GM12892 (cell line): Measurements from ENCODE around the gene FAM193A. TPM values are rescaled to one million over a fixed set of nuclear protein-coding genes. Genes with fewer than 3 reads are reported as not detected.

ENCODE experiments used
- DNase-seq: peaks from one replicate; pipeline ENCODE4 v3.0.0; 2011; ENCODE audit not compliant: insufficient read length
- FAIRE-seq: peaks from 2 replicates; lab custom pipeline; 2011; peaks lifted over from hg19 to GRCh38; lab: Jason Lieb, UNC
- POLR2A ChIP-seq: IDR thresholded peaks from 2 replicates; pipeline ENCODE4 v1.6.1; 2011; ENCODE audit warnings: low read depth, low read length, control low read depth
- POLR2AphosphoS5 ChIP-seq: IDR thresholded peaks from 2 replicates; pipeline ENCODE4 v1.6.1; 2011; ENCODE audit warnings: low read depth, low read length, control low read depth
- TAF1 ChIP-seq: IDR thresholded peaks from 2 replicates; pipeline ENCODE4 v1.6.1; 2011; ENCODE audit warnings: low read depth, mild to moderate bottlenecking, control low read depth, low read length, borderline replicate concordance
- polyA plus RNA-seq: library from polyadenylated mRNA; unstranded; fragments of >200 nt; gene quantifications from one replicate; pipeline ENCODE4 v1.2.1, GENCODE V29; 2012; ENCODE audit warnings: missing spikeins, inconsistent platforms; ENCODE audit not compliant: missing spikeins

Gene FAM193A, protein sequence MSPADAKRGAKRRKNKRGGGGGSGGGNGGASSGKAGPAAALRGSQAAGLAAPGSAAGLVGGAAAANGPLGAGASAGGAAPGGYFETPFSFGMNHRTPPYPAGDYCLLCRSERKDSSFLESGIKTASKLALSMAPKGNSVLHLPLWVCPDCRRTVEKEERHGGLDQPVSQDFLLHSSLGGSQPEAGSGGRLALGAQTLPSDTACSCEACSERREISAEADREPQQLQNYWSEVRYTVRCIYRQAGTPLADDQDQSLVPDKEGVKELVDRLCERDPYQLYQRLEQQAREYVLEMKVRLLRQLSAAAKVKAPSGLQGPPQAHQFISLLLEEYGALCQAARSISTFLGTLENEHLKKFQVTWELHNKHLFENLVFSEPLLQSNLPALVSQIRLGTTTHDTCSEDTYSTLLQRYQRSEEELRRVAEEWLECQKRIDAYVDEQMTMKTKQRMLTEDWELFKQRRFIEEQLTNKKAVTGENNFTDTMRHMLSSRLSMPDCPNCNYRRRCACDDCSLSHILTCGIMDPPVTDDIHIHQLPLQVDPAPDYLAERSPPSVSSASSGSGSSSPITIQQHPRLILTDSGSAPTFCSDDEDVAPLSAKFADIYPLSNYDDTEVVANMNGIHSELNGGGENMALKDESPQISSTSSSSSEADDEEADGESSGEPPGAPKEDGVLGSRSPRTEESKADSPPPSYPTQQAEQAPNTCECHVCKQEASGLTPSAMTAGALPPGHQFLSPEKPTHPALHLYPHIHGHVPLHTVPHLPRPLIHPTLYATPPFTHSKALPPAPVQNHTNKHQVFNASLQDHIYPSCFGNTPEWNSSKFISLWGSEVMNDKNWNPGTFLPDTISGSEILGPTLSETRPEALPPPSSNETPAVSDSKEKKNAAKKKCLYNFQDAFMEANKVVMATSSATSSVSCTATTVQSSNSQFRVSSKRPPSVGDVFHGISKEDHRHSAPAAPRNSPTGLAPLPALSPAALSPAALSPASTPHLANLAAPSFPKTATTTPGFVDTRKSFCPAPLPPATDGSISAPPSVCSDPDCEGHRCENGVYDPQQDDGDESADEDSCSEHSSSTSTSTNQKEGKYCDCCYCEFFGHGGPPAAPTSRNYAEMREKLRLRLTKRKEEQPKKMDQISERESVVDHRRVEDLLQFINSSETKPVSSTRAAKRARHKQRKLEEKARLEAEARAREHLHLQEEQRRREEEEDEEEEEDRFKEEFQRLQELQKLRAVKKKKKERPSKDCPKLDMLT (N-terminal part only)
- polyA plus RNA-seq, result 11.8 TPM

DNA sequence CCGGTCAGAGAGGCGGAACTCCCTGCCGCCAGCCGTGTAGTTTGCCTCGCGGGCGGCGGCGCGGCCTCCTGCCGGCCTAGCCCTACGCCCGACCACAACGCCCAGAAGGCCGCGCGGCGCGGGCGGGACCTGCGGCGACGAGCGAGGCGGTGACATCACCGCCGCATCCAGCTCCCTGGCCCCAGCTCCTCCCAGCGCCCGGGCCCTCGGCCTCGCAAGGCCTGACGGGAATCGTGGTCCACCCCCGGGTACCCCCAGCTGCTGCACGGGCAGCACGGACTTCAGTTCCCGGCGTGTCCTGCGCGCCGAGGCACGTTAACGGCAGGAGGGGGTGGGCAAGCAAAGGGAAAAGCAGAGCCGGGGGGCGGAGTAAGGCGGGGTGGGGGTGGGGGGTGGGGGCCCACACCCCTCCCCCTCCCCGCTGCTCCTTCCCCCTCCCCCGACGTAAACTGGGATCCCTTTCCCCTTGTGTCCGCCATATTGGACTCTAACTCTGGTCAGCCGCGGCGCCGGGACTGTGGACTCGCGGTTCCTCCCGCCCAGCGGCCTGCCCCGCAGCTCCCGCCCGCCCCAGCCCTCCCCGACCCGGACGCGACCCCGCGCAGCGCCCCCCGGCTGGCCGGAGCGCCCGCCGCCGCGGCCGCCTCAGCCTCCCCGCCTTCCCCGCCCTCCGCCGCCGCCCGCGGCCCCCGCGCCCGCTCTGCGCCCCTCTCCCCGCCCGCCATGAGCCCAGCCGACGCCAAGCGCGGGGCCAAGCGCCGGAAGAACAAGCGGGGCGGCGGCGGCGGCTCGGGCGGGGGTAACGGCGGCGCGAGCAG is at the start of gene FAM193A:
FAM193A (plus strand) TSS at position 455 of the 818 bp plus-strand sequence; CDS start at position 724, 269 bp downstream.
- peak; percentile 99 for FAIRE-seq

DNA sequence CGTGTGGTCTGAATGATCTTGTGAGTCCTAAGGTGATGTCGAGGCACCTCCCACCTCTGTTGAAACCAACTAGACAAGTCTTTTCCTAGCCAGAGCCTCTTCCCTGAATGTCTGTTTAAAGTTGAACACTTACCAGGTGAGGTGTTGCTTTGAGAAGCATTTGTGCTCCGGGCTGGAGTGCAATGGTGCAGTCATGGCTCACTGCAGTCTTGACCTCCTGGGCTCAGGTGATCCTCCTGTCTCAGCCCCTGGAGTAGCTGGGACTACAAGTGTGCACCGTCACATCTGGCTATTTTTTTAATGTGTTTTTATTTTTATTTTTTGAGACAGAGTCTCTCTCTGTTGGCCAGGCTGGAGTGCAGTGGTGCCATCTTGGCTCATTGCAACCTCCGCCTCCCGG is 49.5 kb upstream of the FAM193A start:
- FAIRE-seq, result no peak
- no peak for DNase-seq
- no peak for TF ChIP-seq TAF1
- no peak for TF ChIP-seq POLR2A
- TF ChIP-seq POLR2AphosphoS5, result no peak

More for the DNA sequence above, at the start of gene FAM193A:
- TF ChIP-seq POLR2A (peak; percentile 57; the same call in 1 of the 2 replicates), POLR2AphosphoS5 (peak; percentile 30; the same call in 1 of the 2 replicates), TAF1 (no peak)
- peak; percentile 78 for DNase-seq

DNA sequence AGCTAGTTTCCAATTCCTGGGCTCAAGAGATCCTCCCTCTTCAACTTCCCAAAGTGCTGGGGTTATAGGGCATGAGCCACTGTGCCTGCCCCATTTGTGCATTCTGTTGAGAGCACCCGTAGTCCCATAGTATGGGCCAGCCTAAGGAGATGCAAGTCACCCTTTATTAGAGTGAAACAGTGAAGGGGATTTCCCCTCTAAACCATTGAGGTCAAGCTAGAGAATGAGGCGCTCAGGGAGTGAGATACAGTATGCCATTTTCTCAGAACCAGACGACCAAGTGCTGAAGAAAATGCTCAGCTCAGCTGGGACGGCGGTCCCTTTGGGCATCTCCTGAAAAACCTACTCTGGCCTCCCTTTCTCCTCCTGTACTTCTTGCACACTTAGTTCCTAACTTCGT is 48.8 kb upstream of the FAM193A start:
- DNase-seq (peak; percentile 44), FAIRE-seq (peak; percentile 95)
- TF ChIP-seq POLR2AphosphoS5 (no peak), TAF1 (no peak)

DNA sequence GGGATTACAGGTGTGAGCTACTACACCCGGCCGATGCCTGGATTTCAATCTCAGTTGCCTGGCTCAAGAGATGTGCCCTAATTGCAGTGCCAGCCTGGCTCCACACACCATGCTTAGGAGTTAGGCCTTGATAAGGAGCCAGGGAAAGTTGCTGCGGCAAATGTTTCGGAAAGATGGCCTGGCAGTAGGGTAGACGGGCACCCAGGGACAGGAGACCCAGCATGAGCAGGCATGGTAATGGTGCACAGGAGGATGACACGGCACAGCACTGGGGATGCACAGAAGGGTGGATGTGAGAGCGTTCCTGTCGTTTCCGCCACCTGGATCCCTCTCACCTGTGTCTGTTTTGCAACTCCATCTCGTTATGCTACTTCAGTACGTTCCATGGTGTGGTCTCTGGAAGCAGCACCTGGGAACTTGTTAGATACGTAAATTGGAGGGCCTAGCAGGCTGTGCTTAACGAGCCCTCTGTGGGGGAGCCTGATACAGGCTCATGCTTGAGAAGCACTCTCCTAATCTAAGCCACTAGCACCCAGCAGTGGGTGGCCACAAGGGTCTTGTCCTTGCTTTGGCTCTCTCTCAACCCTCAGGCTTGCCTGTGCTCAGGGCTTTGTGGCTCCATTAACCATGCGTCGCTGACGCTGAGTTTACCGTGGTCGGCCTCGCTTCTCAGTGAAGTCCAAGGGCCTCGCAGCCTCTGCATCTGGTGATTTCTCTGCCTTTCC is 47.2 kb upstream of the FAM193A start:
- FAIRE-seq (no peak), DNase-seq (no peak)
- TF ChIP-seq TAF1, result no peak
- peak; percentile 5; the same call in 1 of the 2 replicates for TF ChIP-seq POLR2AphosphoS5

DNA sequence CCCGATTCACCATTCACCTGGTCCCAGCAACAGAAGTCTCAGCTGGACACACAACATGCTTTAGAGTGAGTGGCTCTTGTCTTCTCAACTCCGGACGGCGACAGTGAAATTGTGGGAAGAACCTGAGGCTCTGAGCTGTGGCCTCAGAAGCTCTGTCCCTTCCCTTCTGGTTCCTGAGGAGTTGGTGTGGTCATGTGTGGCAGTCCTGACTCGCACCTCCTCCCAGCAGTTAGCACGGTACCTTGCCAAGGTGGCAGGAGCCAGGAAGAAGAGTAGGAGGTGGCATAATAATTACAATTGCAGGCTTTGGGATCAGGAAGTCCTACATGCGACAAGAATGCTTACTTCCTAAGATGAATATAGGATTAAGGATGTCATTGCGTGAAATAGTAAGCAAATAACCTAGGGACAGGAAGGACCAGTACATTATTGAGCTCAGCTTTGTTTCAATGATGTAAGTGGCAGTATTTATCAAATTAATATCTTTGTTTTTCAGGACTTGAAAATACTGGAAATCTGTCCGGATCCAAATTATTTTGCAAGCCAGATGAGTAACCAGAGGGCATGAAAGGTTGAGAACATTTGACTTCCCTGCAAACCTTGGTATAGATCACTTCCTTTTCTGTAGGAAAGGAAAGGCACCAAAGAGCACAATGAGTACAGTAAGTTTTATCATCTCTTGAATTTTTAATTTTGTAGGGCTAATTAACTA is 46.5 kb upstream of the FAM193A start:
- TF ChIP-seq POLR2AphosphoS5 (no peak), TAF1 (no peak), POLR2A (no peak)
- FAIRE-seq (no peak), DNase-seq (no peak)

DNA sequence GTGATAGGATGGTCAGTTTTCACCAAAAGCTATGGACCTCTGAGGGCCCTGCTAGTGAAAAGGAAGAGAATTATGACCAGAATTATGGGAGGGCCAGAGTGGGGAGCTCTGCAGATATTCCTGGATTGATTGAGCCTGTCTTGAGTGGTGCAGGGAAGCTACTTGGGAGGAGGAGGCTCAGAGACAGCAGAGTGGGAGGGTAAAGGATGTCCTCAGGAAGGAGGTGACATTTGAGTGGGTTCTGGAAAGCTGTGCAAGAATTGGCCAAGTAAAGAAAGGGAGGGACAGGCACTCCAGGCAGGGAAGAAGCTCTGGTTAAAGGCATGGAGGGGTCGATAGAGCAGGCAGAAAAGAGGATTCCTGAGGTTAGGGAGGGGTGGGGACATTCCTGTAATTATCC is 43.5 kb upstream of the FAM193A start:
- DNase-seq (no peak), FAIRE-seq (no peak)

DNA sequence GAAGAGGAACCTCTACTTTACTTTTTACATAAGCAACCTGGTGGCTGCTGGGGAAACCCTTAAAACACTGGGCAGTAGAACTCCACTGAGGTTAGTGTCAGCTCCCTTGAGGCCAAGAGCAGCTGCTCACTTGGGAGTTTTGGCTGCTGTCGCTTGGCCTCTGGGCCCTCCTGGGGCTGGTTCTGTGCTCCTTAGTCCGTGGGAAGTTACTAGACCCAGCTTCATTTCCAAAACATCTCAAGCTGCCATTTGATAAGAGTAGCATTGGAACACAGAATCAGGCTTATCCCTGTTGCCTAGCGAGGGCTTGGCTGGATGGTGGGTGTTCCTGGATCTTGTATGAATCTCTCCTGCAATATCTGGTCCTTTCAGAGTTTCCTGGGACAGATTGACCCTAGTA is 41.5 kb upstream of the FAM193A start:
- no peak for FAIRE-seq
- TF ChIP-seq POLR2A, result no peak
- no peak for TF ChIP-seq POLR2AphosphoS5
- TF ChIP-seq TAF1, result no peak
- no peak for DNase-seq

More for the DNA sequence above, 43.5 kb upstream of the FAM193A start:
- no peak for TF ChIP-seq POLR2AphosphoS5
- TF ChIP-seq POLR2A, result no peak
- no peak for TF ChIP-seq TAF1

DNA sequence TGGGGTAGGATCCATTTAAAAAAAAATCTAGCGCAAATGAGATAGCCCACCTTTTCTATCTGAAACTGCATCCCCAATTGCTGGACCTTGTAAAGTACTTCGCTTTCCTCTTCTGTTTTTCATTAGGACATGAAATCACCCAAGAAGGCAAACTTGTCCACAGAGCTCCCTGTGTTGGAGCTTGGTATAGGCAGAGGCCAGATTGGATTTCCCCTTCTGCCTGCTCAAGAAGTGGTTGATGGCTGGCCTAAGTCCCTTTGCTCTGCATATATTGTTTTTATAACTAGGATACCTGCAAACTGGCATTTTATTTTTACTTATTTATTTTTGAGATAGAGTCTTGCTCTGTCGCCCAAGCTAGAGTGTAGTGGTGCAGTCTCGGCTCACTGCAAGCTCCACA is 39.1 kb upstream of the FAM193A start:
- FAIRE-seq (no peak), DNase-seq (no peak)
- no peak for TF ChIP-seq POLR2A
- no peak for TF ChIP-seq POLR2AphosphoS5
- TF ChIP-seq TAF1, result no peak

DNA sequence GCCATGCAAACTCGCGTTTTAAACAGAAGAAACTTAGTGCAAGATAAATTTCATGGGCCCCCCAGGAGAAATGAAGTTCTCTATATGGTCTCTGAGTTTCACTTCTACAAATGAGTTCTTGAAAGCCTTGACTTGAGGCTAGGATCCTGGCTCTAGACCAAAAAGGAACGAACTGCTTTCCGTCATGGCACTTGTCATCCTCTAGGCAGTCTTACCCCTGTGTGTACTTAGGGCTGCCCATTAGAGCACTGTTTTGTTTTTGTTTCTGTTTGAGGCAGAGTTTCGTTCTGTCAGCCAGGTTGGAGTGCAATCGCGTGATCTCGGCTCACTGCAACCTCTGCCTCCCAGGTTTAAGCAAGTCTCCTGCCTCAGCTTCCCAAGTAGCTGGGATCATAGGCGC is 38.5 kb upstream of the FAM193A start:
- TF ChIP-seq POLR2AphosphoS5 (no peak), TAF1 (no peak), POLR2A (no peak)
- FAIRE-seq (peak; percentile 91), DNase-seq (peak; percentile 68)
